Endometrium (tissue), 2 donors: Measurements from ENCODE around the gene EPB41L4A.
A peak's percentile ranks its signal among the peaks of the same experiment; 100 is the strongest.

ENCODE experiments used
- FAIRE-seq: peaks from 2 replicates; lab custom pipeline; 2012; peaks lifted over from hg19 to GRCh38; lab: Jason Lieb, UNC
- donor health status: control.
- donor health status: control.

The EPB41L4A gene

GRCh38 chr5:112154940-112155686 lies 264.0 kb downstream of the EPB41L4A start:
- no peak for FAIRE-seq

DNA sequence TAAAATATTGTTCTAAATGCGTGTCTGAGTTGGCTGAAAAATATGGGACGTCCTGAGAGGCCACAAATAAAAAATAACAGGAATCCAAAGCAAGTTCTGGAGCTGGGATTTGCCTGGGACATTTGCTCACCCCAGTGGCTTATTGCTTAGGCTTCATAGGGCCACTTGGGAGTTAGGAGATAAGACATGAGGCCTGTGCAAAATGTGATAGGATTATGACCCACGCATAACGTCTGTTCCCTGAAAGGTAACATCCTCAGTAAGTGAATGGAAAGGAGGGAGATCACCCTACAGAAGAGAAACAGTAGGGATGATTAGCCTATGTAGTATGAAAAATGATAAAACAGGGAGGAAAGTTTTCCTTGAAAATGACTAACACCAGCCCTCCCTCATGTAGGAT lies 269.4 kb downstream of the EPB41L4A start:
- no peak for FAIRE-seq

DNA sequence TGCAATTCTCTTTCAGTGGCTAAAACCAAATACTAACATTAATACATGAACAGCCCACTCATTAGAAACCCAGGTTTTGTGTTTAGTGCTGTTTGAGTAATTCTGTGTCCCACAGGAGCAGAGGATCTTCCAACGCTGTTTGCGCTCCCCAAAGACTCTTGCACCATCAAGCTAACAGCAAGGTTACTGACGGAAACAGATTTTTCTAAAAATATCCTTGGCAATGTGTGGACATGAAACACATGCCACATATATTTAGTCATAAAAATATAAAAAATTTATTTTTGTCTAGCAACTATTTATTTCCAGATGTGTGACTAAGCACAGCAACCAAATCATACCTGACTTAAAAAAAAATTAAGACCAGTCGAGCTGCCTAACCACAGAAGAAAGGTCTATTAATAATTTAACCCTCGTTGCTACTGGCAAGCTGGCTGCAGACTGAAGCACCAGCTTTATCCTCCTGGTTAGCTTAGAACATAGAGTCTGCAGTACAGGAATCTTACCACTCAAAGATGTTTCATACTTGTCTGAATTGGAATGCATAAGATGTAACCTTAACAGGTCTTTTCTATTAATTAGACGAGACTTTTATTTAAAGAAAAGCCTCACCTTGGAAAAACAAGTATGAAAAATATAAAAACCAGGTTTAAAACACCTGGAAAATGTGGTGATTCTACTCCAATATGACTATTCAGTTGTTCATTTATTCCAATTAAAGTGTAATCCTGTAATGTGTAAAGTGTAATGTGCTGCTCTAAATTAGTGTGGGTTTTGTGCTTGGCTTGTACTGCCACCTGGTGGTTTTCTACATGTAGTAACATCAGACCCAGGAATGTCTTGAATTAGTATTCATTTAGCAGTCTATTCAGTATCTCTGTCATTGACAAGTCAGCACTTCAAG lies 272.5 kb downstream of the EPB41L4A start:
- FAIRE-seq, result peak; percentile 98

GRCh38 chr5:112143690-112144089 lies 275.4 kb downstream of the EPB41L4A start:
- no peak for FAIRE-seq

DNA sequence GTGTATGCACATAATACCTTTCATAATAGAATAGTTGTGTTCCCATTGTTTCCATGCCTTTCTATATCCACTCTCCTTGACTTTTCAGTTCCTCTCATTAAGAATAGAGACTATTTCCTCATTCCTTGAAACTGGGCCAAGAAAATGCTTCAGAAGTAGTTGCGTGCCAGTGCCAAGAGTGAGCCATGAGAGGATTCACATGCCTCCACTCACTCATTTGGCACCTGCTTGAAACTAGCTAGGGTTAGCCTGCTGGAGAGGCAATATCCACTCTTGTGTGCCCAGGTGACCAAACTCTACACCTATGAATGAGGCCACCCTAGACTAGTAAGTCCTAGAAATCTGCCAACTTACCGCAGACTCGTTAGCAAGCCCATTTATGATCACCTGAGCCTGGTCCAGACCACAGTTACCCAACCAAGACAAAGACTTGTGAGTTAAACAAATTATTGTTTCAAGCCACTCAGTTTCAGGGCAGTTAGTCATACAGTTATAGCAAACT lies 276.3 kb downstream of the EPB41L4A start:
- no peak for FAIRE-seq

GRCh38 chr5:112141582-112141981 lies 277.5 kb downstream of the EPB41L4A start:
- no peak for FAIRE-seq

DNA sequence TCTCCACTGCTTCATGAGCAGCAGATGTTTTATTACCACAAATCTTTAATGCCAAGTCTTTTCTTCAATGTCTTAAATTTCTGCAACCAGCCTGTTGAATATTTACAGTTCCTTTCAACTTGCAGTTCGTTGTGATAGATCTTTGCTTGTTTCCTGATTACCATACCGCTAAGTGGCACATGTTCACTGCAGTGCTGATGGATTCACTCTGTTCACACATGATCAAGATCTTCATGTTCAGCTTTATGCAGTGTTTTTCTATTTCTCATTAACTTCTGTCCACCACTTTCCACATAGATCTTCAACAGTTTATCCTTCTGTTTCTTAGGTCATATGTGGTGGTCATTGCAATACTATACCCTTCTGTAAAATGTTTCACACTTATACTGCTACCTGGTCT lies 280.6 kb downstream of the EPB41L4A start:
- no peak for FAIRE-seq

GRCh38 chr5:112136773-112137172 lies 282.3 kb downstream of the EPB41L4A start:
- no peak for FAIRE-seq

- FAIRE-seq, result no peak
Observed at GRCh38 chr5:112127861-112128260, 291.2 kb downstream of the EPB41L4A start.

- FAIRE-seq, result no peak
Observed at GRCh38 chr5:112126982-112127381, 292.1 kb downstream of the EPB41L4A start.

DNA sequence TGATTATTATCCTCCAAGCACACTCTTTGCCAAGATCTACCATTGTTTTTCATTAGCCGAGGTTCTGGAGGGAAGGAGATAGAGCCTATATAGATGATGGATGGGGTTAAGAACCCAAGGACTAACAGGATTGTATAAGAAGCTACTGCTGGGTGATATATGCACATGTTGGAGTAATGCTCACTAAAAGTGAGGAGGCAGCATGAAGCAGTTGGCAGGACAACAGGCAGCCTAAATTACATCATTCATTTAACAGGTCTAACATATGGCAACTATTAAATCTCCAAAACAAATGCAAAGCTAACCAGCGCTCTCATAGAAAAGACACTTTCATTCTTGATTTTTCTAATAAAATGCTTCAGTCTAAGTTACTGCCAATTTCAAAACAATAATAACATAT lies 293.2 kb downstream of the EPB41L4A start:
- no peak for FAIRE-seq

- no peak for FAIRE-seq
Observed at GRCh38 chr5:112124788-112125187, 294.3 kb downstream of the EPB41L4A start.

DNA sequence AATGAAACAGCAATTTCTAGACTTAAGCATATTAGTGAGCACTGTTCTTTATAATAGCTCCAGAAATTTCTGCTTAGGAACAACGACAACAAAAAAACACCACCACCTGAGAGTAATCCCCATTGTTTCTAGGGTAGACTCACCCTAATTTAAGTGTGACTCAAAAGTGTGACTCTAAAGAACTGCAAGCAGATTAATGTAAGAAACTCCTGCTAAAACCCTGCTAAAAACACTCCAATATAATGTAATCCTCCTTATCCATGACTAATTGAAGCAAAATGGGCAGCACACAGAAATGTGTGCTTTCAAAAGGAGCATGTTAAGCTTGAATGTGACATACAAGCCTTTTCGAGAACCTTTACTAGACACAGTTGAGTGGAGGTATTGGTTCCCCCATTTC lies 296.0 kb downstream of the EPB41L4A start:
- FAIRE-seq, result no peak

GRCh38 chr5:112122353-112122752 lies 296.7 kb downstream of the EPB41L4A start:
- FAIRE-seq, result no peak

- FAIRE-seq, result no peak
Observed at GRCh38 chr5:112121258-112121657, 297.8 kb downstream of the EPB41L4A start.

DNA sequence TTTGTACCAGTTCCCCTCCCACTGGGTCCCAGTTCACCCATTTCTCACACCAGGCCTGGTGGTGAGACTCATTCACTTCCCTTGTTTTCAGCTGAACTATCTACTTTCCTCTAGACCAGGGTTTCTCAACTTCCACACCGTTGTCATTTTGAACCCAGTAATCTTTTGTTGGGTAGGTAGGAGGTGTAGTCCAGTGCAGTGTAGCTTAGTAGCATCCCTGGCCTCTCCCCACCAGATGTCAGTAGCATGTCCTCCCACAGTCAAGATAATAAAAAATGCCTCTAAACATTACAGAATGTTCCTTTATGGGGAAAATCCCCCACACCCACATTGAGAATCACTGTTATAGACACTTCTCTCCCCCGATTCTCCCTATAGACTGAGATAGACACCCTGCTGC lies 299.1 kb downstream of the EPB41L4A start:
- no peak for FAIRE-seq

DNA sequence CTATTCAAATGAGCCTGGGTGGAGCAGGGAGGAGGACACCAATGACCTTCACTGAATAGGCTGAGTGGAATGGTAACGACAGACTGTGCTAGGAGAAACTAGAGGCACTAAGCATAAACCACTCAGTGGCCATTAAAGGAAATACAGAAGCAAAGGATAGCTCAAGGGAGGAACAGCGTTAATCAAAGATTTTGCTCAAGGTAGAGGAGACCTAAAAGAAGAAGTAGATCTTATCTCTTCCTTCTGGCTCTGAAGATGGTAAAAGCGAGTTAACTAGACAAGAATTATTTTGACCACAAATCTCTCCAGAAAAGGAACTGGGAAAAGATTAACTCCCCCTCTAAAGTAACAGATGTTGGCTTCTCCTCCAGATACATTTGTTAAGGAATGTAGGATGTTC lies 299.6 kb downstream of the EPB41L4A start:
- FAIRE-seq, result no peak

GRCh38 chr5:112117551-112117950 lies 301.5 kb downstream of the EPB41L4A start:
- no peak for FAIRE-seq

DNA sequence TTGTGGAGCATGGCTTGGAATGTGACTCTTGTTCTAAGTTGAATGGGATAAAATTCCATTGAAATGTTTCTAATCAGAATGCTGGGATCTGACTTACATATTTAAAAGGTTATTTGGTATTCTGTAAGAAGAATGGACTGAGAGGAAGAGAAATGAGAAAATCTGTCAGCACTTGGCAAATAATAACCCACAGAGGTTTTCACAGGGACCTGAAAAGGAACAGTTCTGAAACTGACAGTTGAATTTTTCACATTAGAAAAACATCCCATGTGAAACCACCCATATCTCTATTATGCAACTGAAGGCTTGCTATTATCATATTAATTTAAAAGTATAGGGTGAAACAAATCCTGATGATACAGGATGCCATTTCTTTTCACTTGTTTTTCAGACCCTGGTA lies 302.7 kb downstream of the EPB41L4A start:
- FAIRE-seq, result no peak

DNA sequence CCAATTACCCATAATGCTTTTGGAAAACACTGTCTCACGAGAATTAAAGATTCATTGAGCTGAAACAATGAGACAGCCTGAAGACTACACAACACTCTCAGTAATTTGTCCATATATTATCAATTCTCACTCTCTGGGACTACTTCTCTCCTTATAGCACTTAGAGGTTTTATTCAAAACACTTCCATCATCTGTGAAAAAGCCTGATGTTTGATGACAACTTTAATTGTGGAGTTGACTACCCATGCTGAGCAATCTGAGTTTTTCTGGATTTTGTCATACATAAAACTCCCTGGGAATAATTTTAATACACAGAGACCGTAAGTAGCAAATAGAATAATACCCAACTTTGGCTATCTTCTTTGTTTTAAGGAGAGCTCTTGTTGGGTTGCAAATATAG lies 305.5 kb downstream of the EPB41L4A start:
- FAIRE-seq, result no peak
